Kidney epithelial cell (primary cell): Measurements from ENCODE around the gene ZBTB42. TPM values are rescaled to one million over a fixed set of nuclear protein-coding genes. Genes with fewer than 3 reads are reported as not detected.

Experiments
- DNase-seq: peaks from one replicate; pipeline ENCODE4 v3.0.0-alpha.2; 2010; ENCODE audit warnings: low read depth
- H3K27me3 ChIP-seq: 2 replicates; pipeline ENCODE4 v1.6.0; 2011; ENCODE audit warnings: low read length; ENCODE audit not compliant: control insufficient read depth, insufficient read depth
- H3K36me3 ChIP-seq: 2 replicates; pipeline ENCODE4 v1.5.1; 2011; ENCODE audit warnings: low read length; ENCODE audit not compliant: control insufficient read depth, insufficient read depth
- H3K4me3 ChIP-seq: 2 replicates; pipeline ENCODE4 v1.5.1; 2011; ENCODE audit warnings: low read depth, mild to moderate bottlenecking, control low read depth, low read length
- total RNA-seq: library from RNA; depleted of rRNA; stranded (reverse); fragments of >200 nt; gene quantifications from 2 replicates; pipeline ENCODE4 v1.2.3, GENCODE V29; 2015
- TF ChIP-seq, protein P1 (sequence below): IDR thresholded peaks from 2 replicates; pipeline ENCODE4 v1.5.1; 2011; ENCODE audit warnings: mild to moderate bottlenecking, moderate library complexity, low read length, control low read depth, inconsistent platforms; ENCODE audit not compliant: insufficient read depth, poor library complexity, severe bottlenecking

ZBTB42 gene
- total RNA-seq, 1 donor from 2014 or later = 8.4 TPM

DNA sequence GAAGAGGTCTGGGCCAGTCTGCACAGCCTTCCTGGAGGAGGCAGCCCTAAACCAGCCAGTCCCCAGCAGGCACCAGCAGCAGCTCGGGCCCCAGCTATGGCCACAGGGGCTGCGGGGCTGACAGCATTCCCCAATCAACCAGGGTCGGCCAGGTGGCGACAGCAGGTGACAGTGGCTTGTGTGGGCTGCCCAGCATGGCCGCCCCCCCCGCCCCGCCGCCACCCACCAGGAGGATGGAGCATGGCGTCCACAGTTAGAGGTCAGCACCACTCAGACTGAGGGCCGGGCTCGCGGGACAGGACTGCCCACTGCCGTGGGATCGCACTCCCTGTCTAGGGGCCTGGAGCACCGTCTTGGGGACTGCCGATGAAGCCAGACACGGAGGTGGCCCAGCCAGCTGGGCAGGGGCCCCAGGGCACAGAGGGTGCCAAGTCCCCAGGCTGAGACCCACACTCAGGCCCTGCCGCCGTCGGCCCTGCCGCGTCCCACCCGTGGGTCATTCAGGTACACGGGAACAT, 20.3 kb upstream of the ZBTB42 start:
- no peak overlapping the region for H3K4me3 ChIP-seq
- DNase-seq = no peak
- TF ChIP-seq, protein P1, sequence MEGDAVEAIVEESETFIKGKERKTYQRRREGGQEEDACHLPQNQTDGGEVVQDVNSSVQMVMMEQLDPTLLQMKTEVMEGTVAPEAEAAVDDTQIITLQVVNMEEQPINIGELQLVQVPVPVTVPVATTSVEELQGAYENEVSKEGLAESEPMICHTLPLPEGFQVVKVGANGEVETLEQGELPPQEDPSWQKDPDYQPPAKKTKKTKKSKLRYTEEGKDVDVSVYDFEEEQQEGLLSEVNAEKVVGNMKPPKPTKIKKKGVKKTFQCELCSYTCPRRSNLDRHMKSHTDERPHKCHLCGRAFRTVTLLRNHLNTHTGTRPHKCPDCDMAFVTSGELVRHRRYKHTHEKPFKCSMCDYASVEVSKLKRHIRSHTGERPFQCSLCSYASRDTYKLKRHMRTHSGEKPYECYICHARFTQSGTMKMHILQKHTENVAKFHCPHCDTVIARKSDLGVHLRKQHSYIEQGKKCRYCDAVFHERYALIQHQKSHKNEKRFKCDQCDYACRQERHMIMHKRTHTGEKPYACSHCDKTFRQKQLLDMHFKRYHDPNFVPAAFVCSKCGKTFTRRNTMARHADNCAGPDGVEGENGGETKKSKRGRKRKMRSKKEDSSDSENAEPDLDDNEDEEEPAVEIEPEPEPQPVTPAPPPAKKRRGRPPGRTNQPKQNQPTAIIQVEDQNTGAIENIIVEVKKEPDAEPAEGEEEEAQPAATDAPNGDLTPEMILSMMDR = no peak
- H3K36me3 ChIP-seq = no peaks in the 10 kb centered on the region
- H3K27me3 ChIP-seq = no peaks in the 10 kb centered on the region

DNA sequence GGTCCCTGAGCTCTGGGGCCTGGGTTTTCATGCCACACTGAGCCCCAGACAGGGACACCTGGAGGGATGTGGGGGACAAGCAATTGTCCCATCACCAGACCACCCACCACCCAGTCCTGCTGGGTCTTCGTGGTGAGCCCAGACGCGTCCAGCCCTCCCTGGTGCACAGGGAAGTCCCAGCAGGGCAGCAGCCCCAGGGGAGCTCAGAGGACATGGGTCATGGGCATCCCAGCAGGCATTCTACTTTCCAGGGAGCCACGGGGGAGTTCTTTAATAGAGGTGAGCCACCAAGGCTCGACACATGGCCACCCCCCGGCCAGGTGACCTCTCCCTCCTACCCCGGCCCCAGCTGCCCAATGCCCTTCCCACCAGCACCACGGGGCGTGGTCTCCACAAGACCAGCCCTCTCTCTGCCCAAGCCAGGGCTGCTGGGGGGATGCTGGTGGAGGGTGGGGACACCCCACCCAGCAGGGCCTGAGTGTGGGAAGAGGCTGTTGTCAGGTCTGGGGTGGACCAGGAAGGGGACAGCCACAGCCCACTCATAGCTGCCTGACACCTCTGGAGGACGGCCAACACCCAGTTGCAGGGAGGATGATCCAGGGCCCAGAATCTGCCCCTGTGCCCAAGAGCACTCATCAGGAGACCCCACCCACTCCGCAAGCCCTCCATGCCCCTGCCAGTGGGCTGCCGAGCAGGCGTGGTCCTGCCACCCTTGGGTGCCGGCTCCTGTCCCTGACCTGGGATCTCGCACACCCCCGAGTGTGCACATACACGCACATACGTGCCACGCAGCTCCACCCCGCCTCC, 19.4 kb upstream of the ZBTB42 start:
- no peak for DNase-seq
- TF ChIP-seq, protein P1 = no peak
- Histone ChIP-seq H3K4me3 (no peak overlapping the region), H3K36me3 (no peaks in the 10 kb centered on the region), H3K27me3 (no peaks in the 10 kb centered on the region)

DNA sequence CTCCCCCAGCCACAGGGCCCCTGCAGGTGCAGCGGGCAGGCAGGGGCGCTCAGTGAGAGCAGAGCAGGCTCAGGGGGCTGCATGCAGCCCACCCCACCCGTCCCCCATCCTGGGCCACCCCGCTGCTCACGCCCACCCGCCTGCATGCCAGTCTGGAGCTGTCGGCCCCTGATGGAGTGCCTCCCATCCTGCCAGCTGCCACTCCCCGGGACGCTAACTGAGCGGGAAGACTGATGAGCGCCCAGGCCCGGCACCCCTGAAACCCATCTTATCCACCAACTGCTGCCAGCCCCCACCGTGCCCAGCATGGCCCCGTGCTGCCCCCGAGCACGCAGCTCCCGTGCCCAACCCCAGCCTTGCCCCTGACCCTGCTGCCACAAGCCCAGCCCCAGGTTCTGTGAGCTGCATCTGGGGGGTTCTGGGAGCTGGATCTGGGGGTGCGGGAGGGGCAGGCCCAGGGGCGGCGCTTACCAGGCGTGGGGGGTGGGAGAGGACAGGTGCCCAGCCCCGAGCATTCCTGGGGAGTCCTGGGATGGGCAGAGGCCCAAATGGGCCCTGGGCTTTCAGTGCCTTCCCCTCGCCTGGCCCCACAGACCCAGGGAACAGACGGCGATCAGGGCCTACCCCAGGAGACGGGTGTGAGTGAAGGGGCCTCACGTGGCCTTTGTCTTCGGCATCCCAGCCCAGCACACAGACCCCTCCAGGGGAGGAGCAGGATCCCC, 18.7 kb upstream of the ZBTB42 start:
- Histone ChIP-seq H3K4me3 (no peak overlapping the region), H3K27me3 (no peaks in the 10 kb centered on the region), H3K36me3 (no peaks in the 10 kb centered on the region)
- TF ChIP-seq, protein P1 = no peak
- no peak for DNase-seq

DNA sequence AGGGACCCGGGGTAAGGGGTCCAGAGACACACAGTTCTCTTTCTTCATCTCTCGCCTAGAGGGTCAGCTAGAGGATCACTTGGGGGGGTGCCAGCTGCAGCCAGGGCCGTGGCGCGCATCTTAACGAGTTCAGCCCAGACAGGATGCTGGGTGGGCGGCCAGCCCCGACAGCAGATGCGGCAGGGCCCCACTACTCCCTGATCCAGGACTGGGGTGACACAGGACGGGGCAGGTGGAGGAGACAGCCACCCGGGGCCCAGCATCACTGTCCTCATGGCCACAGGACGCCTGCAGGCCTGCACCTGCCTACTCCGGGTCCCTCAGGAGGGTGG, 18.1 kb upstream of the ZBTB42 start:
- no peaks in the 10 kb centered on the region for H3K27me3 ChIP-seq
- DNase-seq = no peak
- no peaks in the 10 kb centered on the region for H3K36me3 ChIP-seq
- H3K4me3 ChIP-seq = no peak overlapping the region
- TF ChIP-seq, protein P1 = no peak

DNA sequence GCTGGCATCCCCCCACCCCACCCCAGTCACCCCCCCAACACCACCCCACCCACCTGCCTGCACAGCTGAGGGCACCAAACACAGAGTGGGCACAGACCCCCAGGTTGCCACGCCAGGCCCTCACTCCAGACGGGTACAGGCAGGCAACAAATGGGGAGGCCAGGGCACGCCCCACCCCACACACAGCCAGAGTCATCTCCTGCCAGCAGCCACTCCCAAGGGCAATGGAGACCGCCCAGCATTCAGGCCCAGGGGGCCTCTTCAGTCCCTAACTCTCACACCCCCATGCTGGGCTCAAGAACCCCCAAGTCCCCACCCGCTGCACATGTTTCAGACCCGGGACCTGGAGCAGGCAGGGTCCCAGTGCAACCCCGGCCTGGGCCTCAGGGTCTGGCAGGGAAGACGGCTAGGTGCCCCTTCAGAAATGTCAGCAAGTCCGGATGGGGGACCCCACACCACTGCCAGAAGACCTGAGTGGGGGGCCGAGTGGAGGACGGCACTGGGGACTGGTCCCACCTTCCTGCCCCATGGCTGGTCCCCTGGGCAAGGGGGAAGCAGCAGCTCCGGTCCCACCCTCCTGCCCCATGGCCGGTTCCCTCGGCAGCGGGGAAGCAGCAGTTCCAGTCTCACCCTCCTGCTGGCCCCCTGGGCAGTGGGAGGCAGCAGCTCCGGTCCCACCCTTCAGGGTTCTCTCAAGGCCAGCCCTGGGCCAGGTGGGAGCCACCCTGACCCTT, 17.2 kb upstream of the ZBTB42 start:
- TF ChIP-seq, protein P1 = no peak
- no peaks in the 10 kb centered on the region for H3K36me3 ChIP-seq
- no peaks in the 10 kb centered on the region for H3K27me3 ChIP-seq
- H3K4me3 ChIP-seq = no peak overlapping the region
- no peak for DNase-seq
